ENCODE results near the gene ELOB.

Gene ELOB

GRCh38 chr16:2821487-2822157 is 44.5 kb upstream of the ELOB start:
- Histone ChIP-seq H4K20me1 (ENCODE audit: insufficient read depth, low read length, poor library complexity, severe bottlenecking) (no peaks in the 10 kb centered on the region), H3K27me3 (ENCODE audit: insufficient read depth, low read length, poor library complexity, severe bottlenecking) (no peaks in the 10 kb centered on the region), H3K9me2 (replicated peaks; ENCODE audit: low read depth, low read length) (no peaks in the 10 kb centered on the region), H3K4me3 (ENCODE audit: low read length, poor library complexity, severe bottlenecking) (no peak overlapping the region), H3K9me3 (ENCODE audit: insufficient read depth, low read depth, low read length) (no peaks in the 10 kb centered on the region), H2AFZ (ENCODE audit: low read length) (no peak overlapping the region), H3F3A (ENCODE audit: low read depth) (no peaks in the 10 kb centered on the region), H3K9ac (ENCODE audit: low read depth, low read length, poor library complexity, severe bottlenecking) (no peak overlapping the region), H3K4me1 (ENCODE audit: insufficient read depth, low read length, poor library complexity, severe bottlenecking) (no peaks in the 10 kb centered on the region), H3K4me2 (ENCODE audit: low read depth, low read length, poor library complexity, severe bottlenecking) (no peak overlapping the region), H3K36me3 (ENCODE audit: insufficient read depth, low read length) (no peaks in the 10 kb centered on the region), H3K79me2 (ENCODE audit: insufficient read depth, low read length) (no peaks in the 10 kb centered on the region)
- TF ChIP-seq, protein P1, sequence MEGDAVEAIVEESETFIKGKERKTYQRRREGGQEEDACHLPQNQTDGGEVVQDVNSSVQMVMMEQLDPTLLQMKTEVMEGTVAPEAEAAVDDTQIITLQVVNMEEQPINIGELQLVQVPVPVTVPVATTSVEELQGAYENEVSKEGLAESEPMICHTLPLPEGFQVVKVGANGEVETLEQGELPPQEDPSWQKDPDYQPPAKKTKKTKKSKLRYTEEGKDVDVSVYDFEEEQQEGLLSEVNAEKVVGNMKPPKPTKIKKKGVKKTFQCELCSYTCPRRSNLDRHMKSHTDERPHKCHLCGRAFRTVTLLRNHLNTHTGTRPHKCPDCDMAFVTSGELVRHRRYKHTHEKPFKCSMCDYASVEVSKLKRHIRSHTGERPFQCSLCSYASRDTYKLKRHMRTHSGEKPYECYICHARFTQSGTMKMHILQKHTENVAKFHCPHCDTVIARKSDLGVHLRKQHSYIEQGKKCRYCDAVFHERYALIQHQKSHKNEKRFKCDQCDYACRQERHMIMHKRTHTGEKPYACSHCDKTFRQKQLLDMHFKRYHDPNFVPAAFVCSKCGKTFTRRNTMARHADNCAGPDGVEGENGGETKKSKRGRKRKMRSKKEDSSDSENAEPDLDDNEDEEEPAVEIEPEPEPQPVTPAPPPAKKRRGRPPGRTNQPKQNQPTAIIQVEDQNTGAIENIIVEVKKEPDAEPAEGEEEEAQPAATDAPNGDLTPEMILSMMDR (conservative IDR thresholded peaks at IDR 0.05; ENCODE audit: low read length): no peak
- TF ChIP-seq EZH2phosphoT487 (IDR thresholded peaks at IDR 0.05; ENCODE audit: borderline replicate concordance): no peak

GRCh38 chr16:2820836-2821486 is 43.9 kb upstream of the ELOB start:
- Histone ChIP-seq H2AFZ (ENCODE audit: low read length) (no peak overlapping the region), H3K9ac (ENCODE audit: low read depth, low read length, poor library complexity, severe bottlenecking) (no peak overlapping the region), H3F3A (ENCODE audit: low read depth) (no peaks in the 10 kb centered on the region), H3K9me2 (replicated peaks; ENCODE audit: low read depth, low read length) (no peaks in the 10 kb centered on the region), H3K4me1 (ENCODE audit: insufficient read depth, low read length, poor library complexity, severe bottlenecking) (no peaks in the 10 kb centered on the region), H4K20me1 (ENCODE audit: insufficient read depth, low read length, poor library complexity, severe bottlenecking) (no peaks in the 10 kb centered on the region), H3K36me3 (ENCODE audit: insufficient read depth, low read length) (no peaks in the 10 kb centered on the region), H3K4me2 (ENCODE audit: low read depth, low read length, poor library complexity, severe bottlenecking) (no peak overlapping the region), H3K4me3 (ENCODE audit: low read length, poor library complexity, severe bottlenecking) (no peak overlapping the region), H3K27me3 (ENCODE audit: insufficient read depth, low read length, poor library complexity, severe bottlenecking) (no peaks in the 10 kb centered on the region), H3K9me3 (ENCODE audit: insufficient read depth, low read depth, low read length) (no peaks in the 10 kb centered on the region), H3K79me2 (ENCODE audit: insufficient read depth, low read length) (no peaks in the 10 kb centered on the region)
- no peak for TF ChIP-seq EZH2phosphoT487 (IDR thresholded peaks at IDR 0.05; ENCODE audit: borderline replicate concordance)
- TF ChIP-seq, protein P1 (conservative IDR thresholded peaks at IDR 0.05; ENCODE audit: low read length): no peak

DNA sequence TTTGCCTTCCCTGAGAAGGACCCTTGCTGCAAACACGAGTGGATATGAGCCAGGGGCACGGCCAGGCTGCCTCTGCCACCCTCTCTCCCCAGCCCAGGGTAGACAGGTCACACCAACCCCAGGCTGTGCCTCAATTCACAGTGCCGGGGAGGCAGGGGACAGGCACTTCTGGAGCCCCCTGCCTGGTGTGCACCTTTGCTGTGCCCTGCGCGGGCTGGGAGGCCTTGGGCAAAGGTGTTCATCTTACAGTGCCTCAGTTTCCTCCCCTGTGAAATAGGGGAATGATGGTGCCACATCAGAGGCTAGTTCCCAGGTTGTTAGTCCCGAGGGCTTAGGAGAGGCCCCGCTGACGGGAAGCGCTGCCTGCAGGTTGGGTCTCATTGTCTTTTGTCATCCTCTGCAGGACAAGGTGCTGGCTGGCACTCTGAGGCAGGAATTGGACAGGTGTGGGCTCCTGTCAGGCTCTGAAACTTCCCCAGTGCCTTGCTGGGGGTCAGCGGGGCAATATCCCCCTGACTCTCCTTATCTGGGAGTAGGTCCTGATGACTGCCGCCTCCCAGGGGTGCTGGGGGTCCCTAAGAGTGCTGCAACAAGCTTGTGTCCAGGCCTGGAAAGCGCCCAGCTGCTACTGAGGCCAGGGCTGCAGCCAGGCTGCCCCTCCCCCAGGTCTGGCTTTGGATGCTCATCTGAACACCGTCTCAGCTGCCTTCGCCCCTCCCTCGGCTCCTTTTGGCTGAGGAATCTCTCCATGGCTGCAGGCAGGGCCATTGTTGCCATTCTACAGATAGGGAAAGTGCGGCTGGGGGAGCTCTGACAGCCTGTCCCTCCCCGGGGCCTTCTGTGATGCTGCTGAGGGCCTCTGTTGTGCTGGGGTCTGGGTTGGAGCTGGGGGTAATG is 43.1 kb upstream of the ELOB start:
- Histone ChIP-seq H3K9ac (ENCODE audit: low read depth, low read length, poor library complexity, severe bottlenecking) (no peak overlapping the region), H4K20me1 (ENCODE audit: insufficient read depth, low read length, poor library complexity, severe bottlenecking) (no peaks in the 10 kb centered on the region), H3K4me1 (ENCODE audit: insufficient read depth, low read length, poor library complexity, severe bottlenecking) (no peaks in the 10 kb centered on the region), H3K36me3 (ENCODE audit: insufficient read depth, low read length) (no peaks in the 10 kb centered on the region), H3K4me2 (ENCODE audit: low read depth, low read length, poor library complexity, severe bottlenecking) (no peak overlapping the region), H3K79me2 (ENCODE audit: insufficient read depth, low read length) (no peaks in the 10 kb centered on the region), H3F3A (ENCODE audit: low read depth) (no peaks in the 10 kb centered on the region), H3K9me2 (replicated peaks; ENCODE audit: low read depth, low read length) (no peaks in the 10 kb centered on the region), H2AFZ (ENCODE audit: low read length) (no peak overlapping the region), H3K4me3 (ENCODE audit: low read length, poor library complexity, severe bottlenecking) (no peak overlapping the region), H3K27me3 (ENCODE audit: insufficient read depth, low read length, poor library complexity, severe bottlenecking) (no peaks in the 10 kb centered on the region), H3K9me3 (ENCODE audit: insufficient read depth, low read depth, low read length) (no peaks in the 10 kb centered on the region)
- TF ChIP-seq EZH2phosphoT487 (IDR thresholded peaks at IDR 0.05; ENCODE audit: borderline replicate concordance): no peak
- TF ChIP-seq, protein P1 (conservative IDR thresholded peaks at IDR 0.05; ENCODE audit: low read length): no peak
